ENCODE results near the gene CRACR2A. TPM values are rescaled to one million over a fixed set of nuclear protein-coding genes. Genes with fewer than 3 reads are reported as not detected.

CRACR2A gene
- total and polyA plus RNA-seq, 2 of the 4 experiments (the other 2 are of a cell fraction), result 0.54 to 0.60 TPM

DNA sequence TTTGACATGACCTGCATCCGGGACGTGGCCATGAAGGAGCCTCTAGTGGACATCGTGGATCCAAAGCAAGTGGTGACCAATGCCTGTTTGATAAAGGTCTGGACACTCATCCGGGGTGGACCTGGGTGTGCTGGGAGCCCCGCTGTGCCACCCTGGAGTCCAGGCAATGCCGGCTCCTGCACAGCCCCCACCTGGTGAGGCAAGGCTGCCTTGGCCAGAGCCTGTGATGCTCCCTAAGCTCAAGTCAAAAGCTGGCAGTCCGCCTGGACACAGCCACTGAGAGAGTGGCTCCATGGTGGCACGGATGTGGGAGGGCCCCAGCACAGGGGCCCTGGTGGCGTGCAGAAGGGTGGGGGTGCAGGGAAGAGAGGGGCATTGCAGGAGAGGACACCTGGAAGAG, 176.0 kb downstream of the CRACR2A start:
- Histone ChIP-seq H2AK9ac (replicated peaks; ENCODE audit: low read depth, low read length, poor library complexity) (no peak overlapping the region), H3K18ac (ENCODE audit: low read depth, low read length) (no peak overlapping the region), H3K9me1 (ENCODE audit: insufficient read depth, low read length) (no peaks in the 10 kb centered on the region), H4K20me1 (ENCODE audit: insufficient read depth, low read length) (no peaks in the 10 kb centered on the region), H3K27me3 (ENCODE audit: control insufficient read depth, insufficient read depth, low read length) (peaks cover 3% of the 10 kb centered on the region; the same call in 1 of the 2 replicates), H4K5ac (ENCODE audit: low read depth, low read length) (no peak overlapping the region), H3K4me1 (ENCODE audit: control insufficient read depth, insufficient read depth, low read length) (no peaks in the 10 kb centered on the region), H3K9ac (ENCODE audit: low read depth, low read length) (no peak overlapping the region), H3K56ac (ENCODE audit: extremely low read depth, insufficient read depth, low read length) (no peak overlapping the region), H3K4me3 (ENCODE audit: insufficient read depth, low read depth, low read length) (no peak overlapping the region), H3K27ac (ENCODE audit: insufficient read depth, low read length) (no peak overlapping the region), H3K14ac (replicated peaks; ENCODE audit: low read depth, low read length) (no peak overlapping the region), H2BK20ac (ENCODE audit: low read depth, low read length) (no peak overlapping the region), H2AK5ac (ENCODE audit: low read depth, low read length) (no peak overlapping the region), H4K91ac (ENCODE audit: insufficient read depth, low read depth, low read length) (no peak overlapping the region), H3K23ac (ENCODE audit: low read depth, low read length) (no peak overlapping the region), H3K4ac (ENCODE audit: low read depth, low read length) (no peak overlapping the region), H3K79me1 (ENCODE audit: low read depth in 1 of 2, low read length in 2 of 2) (no peaks in the 10 kb centered on the region), H2BK120ac (ENCODE audit: low read depth, low read length) (no peak overlapping the region), H2BK15ac (ENCODE audit: low read depth, low read length) (no peak overlapping the region), H3K36me3 (ENCODE audit: control insufficient read depth, insufficient read depth, low read length) (no peaks in the 10 kb centered on the region), H2AFZ (replicated peaks; ENCODE audit: low read length, poor library complexity) (no peak overlapping the region), H4K8ac (ENCODE audit: low read depth in 2 of 2, low read length in 2 of 2) (no peak overlapping the region), H2BK5ac (ENCODE audit: low read depth, low read length, poor library complexity, severe bottlenecking) (no peak overlapping the region), H3K9me3 (ENCODE audit: control insufficient read depth, insufficient read depth, low read length) (no peaks in the 10 kb centered on the region), H3K4me2 (ENCODE audit: low read depth, low read length) (no peak overlapping the region)
- CTCF ChIA-PET, result no interaction called here
- intact Hi-C loops (cut with micrococcal nuclease) (no loop called here), dilution Hi-C loops (cut with HindIII; ENCODE audit: low sequenced_read_pairs, unreplicated experiment) (no loop called here), in situ Hi-C loops (cut with MboI; ENCODE audit: low sequenced_read_pairs) (no loop called here)
- DNase-seq (no peak), ATAC-seq (ENCODE audit: low read depth) (no peak)
- no TSS peak for BruUV-seq (replicated peaks)
- POLR2A ChIA-PET (ENCODE audit: unreplicated experiment), result no interaction called here
- TF ChIP-seq MAZ (IDR thresholded peaks at IDR 0.05; ENCODE audit: borderline replicate concordance, low read depth, low read length) (no peak), MAFK (IDR thresholded peaks at IDR 0.05; ENCODE audit: low read depth, low read length) (no peak), CTCF (conservative IDR thresholded peaks at IDR 0.05; ENCODE audit: low read depth, low read length) (no peak), BHLHE40 (IDR thresholded peaks at IDR 0.05; ENCODE audit: low read depth, low read length) (no peak), FOS (IDR thresholded peaks at IDR 0.05; ENCODE audit: low read depth, low read length) (no peak), RAD21 (IDR thresholded peaks at IDR 0.05; ENCODE audit: low read length) (no peak), CEBPB (IDR thresholded peaks at IDR 0.05; ENCODE audit: low read depth, low read length) (no peak)
- 51% methylated on average over 5 of the region's 9 CpGs; no CpG with 5 or more reads in 1 of the 2 experiments for whole genome bisulfite sequencing, 2 experiments (ENCODE audit: extremely low coverage in 2 of 2, insufficient read length in 1 of 2)

All from IMR-90 (cell line).